Measurements from ENCODE around the gene USP7.
"Not testable (repeated sequence)": the region's sequence is repeated elsewhere in the genome, so short reads cannot be mapped to it uniquely, and the experiment has no call there.

The USP7 gene

GRCh38 chr16:8872967-8873865 is 90.5 kb downstream of the USP7 start:
- no peak for DNase-seq

DNA sequence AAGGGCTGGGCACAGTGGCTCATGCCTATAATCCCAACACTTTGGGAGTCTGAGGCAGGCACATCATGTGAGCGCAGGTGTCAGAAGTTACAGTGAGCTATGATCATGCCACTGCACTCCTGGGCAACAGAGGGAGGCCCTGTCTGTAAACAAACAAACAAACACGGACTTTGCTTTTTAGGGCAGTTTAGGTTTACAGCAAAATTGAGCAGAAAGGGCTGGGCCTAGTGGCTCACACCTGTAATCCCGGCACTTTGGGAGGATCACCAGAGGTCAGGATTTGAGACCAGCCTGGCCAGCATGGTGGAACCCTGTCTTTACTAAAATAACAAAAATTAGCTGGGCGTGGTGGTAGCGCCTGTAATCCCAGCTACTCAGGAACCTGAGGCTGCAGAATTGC is 91.6 kb downstream of the USP7 start:
- no peak for DNase-seq

DNA sequence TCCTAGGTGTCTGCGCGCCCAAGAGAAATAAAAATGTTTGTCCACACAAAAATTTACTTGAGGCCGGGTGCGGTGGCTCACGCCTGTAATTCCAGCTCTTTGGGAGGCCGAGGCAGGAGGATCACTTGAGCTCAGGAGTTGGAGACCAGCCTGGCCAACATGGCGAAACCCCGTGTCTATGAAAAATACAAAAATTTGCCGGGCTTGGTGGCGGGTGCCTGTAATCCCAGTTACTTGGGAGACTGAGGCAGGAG is 93.8 kb downstream of the USP7 start:
- DNase-seq = not testable (repeated sequence)

- no peak for DNase-seq
Measured at GRCh38 chr16:8869212-8869987, 94.3 kb downstream of the USP7 start.

DNA sequence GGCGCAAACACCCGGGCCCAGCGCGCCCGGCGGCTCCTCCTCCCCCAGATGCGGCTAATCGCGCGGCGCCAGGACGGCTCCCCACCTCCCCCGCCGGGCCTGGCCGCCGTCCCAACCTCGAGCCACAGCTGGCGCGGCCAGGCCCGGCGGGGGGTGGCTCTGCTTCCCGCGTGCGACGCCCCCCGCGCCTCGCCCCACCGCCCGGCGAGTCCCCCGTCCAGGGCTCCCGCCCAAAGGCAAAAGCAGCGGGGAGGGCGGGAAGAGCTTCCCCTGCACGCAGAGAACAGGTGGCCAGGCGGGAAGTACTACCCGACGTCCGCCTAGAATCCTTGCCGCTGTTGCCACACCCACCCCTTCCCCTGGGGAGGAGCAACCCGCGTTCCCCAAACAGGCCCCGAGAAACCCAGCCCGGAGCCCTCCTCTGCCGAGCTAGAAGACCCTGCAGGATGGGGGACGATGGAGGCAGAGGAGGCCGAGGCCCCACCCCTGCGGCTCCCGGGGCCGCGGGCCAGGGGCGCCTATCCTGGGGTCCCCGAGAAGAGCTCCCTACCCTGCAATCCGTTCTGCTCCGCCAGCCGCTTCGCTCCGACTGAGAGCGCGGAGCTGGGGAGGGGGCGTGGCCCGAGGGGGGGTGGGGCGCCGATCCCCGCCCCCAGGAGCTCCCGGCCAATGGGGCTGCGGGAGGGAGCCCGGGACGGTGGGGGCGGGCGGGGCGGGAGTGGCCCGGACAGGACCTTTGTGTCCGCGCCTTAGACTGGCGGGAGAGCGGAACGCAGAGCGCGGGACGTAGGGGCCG is 95.1 kb downstream of the USP7 start, which contains the start of gene CARHSP1:
Gene CARHSP1, minus strand, starts transcription at position 591 of the 796 bp plus-strand sequence. CDS start 9,678 bp downstream, outside the sequence.
- peak; percentile 78 for DNase-seq

GRCh38 chr16:8867932-8868415 is 95.7 kb downstream of the USP7 start:
- DNase-seq = no peak

- DNase-seq = no peak
Measured at GRCh38 chr16:8867216-8867931, 96.3 kb downstream of the USP7 start.

GRCh38 chr16:8866884-8867215 is 96.9 kb downstream of the USP7 start:
- no peak for DNase-seq

- no peak for DNase-seq
Measured at GRCh38 chr16:8866118-8866883, 97.4 kb downstream of the USP7 start.

- DNase-seq = no peak
Measured at GRCh38 chr16:8865145-8865882, 98.4 kb downstream of the USP7 start.

DNA sequence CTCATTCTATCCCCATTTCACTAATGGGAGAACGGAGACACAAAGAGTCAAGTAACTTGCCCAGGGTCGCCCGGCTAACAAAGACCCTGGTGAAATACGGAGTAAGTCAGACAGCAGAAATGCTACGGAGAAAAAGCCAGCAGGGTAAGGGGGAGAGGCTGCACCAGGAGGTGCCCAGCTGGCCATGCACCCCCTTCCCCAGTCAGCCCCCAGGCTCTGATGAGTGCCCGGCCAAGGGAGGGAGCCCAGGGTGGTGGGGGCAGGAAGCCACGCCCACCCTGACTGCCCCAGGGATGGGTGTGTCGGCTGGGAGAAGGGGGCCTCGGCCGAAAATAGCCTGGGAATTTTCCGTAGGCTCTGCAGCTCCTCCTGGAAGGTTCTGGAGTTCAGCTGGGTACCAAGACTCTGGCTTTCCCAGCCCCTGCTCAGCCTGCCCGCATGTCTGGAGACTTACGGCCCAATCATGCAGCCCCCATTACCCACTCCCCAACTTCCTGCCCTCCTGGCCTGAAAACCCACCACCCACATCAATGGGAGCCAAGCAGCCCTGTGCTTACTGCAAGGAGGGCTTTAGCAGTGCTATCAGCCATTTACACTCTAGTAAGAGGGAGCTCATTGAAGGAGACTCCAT is 99.1 kb downstream of the USP7 start:
- no peak for DNase-seq

- no peak for DNase-seq
Measured at GRCh38 chr16:8863594-8864424, 99.9 kb downstream of the USP7 start.

GRCh38 chr16:8862309-8863130 is 101.2 kb downstream of the USP7 start:
- DNase-seq = no peak

DNA sequence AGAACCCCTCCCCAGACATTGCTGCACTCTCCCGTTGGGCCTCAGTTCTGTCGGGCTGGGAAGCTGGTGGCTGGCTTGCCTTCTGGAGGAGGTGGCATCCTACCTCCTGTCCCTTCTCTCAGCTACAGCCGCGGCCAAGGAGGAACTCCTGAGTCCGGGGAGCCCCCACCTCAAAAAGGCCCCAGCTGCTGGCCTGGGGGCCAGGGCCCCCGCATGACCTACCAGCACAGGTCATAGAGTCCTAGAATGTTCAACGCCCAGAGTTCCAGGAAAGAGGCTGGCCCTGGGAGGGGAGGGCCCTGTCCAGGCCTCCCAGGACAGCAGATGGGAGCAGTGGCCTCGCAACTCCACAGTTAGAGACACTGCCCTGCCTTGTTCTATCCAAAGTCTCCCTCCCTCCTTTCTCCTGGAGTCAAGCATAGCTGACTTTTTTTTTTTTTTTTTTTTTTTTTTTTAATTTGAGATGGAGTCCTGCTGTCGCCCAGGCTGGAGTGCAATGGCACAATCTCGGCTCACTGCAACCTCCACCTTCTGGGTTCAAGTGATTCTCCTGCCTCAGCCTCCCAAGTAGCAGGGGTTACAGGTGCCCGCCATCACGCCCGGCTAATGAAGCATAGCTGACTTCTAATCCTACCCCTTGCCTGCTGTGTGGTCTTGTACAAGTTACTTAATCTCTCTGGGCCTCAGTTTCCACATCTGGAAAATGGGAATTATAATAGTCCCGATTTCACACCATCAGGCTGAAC is 102.0 kb downstream of the USP7 start:
- DNase-seq = no peak

GRCh38 chr16:8859913-8860881 is 103.5 kb downstream of the USP7 start:
- DNase-seq = no peak

DNA sequence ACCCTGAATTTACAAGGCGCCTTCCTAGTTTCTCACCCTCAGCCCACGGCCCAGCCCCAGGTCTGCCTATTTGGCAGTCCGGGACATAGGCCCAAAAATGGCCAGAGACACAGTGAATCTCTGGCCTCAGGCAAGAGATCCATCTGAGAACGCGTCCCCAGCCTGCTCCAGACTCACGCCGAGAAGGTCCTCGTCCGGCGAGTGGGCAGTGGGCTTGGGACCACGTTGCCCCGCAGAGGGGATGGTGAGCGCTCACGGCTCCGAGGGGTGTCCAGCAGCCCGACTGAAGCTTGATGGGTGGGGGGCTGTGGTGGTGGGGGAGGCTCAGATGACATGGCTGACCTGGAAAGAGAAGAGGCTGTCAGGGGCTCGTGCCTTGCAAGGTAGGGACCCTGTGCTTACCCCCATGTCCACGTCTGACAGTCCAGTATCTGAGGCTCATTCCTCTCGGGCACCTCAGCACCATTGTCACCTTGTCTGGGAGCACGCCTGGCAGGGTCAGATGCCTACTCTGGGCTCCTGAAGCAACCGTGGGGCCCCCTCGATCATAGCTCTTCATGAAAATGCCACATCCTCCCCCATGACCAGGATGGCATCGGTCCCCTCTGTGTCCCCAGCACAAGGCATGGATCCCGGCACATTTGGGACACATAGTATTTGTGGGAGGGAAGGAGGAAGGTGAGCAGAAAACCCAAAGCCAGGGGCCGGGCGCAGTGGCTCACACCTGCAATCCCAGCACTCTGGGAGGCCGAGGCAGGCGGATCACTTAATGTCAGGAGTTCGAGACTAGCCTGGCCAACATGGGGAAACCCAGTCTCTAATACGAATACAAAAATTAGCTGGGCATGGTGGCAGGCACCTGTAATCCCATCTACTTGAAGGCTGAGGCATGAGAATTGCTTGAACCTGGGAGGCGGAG is 104.5 kb downstream of the USP7 start:
- DNase-seq = no peak

All from NCI-H524 treated with DMSO at 0.1 percent for 48 hours (cell line).